ENCODE measurements around the gene MICAL3.

DNA sequence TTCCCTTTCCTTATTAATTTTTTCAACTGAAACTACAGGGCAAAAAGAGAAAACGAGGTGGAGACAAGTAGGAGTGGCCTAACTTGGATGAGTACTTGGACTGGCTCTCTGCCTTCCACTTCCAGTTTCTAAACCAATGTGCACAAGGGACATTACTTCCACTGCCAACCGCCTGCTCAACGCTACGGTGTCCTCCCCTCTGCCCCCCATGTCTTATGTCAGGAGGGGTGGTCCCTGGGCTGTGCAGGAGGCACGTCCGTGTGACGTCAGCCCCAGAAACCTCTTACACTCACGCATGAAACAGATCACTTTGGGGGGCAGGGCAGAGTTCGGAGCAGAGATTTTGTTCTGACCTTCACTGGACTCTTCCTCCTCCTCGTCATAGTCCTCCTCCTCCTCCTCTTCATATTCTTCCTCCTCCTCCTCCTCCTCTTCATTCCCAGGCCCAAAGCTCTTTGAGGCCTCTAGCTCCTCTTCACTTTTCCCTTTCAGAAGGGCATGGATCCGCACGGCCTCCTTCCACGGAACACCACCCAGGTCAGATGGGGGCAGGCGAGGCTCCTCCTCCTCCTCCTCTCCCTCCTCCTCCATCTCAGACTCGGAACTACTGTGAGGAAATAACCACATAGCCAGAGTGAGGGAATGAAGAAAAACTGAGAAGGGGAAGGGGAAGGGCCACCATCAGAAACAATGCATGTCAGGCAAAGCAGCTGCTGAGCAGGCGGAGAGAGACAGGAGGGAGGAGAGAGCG lies 192.7 kb downstream of the MICAL3 start:
- no peak for TF ChIP-seq RXRA (IDR thresholded peaks at IDR 0.05; ENCODE audit: insufficient read depth, low read depth, low read length)
- no peak for TF ChIP-seq TAF1 (IDR thresholded peaks at IDR 0.05; ENCODE audit: low read depth, low read length)
- TF ChIP-seq CTCF (IDR thresholded peaks at IDR 0.05; ENCODE audit: control extremely low read depth in 1 of 3, insufficient read depth in 1 of 3, low read depth in 1 of 3, low read length in 3 of 3) = no peak
- TF ChIP-seq SAP30 (IDR thresholded peaks at IDR 0.05; ENCODE audit: insufficient read depth, insufficient replicate concordance, low read length) = no peak
- no peak for TF ChIP-seq EZH2 (IDR thresholded peaks at IDR 0.05; ENCODE audit: low read depth, low read length, severe bottlenecking)
- no peak for TF ChIP-seq POLR2AphosphoS5 (IDR thresholded peaks at IDR 0.05; ENCODE audit: low read depth, low read length)
- no peak for TF ChIP-seq EGR1 (IDR thresholded peaks at IDR 0.05; ENCODE audit: borderline replicate concordance, low read depth, low read length)
- TF ChIP-seq, protein P1, sequence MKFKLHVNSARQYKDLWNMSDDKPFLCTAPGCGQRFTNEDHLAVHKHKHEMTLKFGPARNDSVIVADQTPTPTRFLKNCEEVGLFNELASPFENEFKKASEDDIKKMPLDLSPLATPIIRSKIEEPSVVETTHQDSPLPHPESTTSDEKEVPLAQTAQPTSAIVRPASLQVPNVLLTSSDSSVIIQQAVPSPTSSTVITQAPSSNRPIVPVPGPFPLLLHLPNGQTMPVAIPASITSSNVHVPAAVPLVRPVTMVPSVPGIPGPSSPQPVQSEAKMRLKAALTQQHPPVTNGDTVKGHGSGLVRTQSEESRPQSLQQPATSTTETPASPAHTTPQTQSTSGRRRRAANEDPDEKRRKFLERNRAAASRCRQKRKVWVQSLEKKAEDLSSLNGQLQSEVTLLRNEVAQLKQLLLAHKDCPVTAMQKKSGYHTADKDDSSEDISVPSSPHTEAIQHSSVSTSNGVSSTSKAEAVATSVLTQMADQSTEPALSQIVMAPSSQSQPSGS (IDR thresholded peaks at IDR 0.05; ENCODE audit: low read length) = no peak
- TF ChIP-seq POLR2A (IDR thresholded peaks at IDR 0.05; ENCODE audit: control extremely low read depth in 1 of 2, low read depth in 2 of 2, low read length in 2 of 2) = no peak
